ENCODE data around the gene SMIM41. TPM values are rescaled to one million over a fixed set of nuclear protein-coding genes. Genes with fewer than 3 reads are reported as not detected.

SMIM41 gene
- 2.0 and 7.5 TPM in 2 replicates for total RNA-seq

DNA sequence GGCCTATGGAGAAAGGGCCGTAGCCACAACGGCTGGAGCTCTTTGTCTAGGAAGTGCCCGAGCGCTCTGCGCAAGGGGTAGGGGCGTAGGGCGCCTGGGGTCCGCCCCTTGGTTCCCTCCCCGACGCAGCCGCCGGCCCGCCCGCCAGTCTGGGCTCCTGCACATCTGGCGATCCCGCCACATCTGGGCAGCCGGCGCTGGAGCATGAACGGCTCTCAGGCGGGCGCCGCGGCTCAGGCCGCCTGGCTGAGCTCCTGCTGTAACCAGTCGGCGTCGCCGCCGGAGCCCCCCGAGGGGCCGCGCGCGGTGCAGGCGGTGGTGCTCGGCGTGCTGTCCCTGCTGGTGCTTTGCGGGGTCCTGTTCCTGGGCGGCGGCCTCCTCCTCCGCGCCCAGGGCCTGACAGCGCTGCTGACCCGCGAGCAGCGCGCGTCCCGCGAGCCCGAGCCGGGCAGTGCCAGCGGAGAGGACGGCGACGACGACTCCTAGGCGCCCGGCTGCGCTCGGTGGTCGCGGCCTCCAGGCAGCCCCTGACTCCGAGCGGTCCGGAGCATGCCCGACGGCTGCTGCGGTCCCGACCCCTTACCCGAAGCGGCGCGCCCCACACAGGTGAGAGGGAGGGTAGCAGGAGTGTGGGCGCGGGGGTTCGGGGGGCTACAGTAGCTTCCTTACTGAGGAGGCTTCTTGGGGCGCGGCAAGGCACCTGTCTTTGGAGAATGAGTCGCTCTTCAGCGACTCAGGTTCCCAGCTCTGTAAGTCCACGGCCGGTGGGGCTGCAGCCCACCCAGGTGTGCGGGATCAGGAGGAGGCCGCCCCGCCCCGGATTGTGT is at the start of gene SMIM41:
Gene SMIM41, plus strand, starts transcription at position 129 of the 827 bp plus-strand sequence. Its CDS starts 76 bp downstream, at position 205.

GRCh38 chr12:52050758-52051541 is 28.6 kb upstream of the SMIM41 start, which contains the start of gene NR4A1:
Gene NR4A1 (plus strand): TSS chr12:52051442. CDS start chr12:52054329, 2,887 bp downstream.

GRCh38 chr12:52069327-52070184 is 9.9 kb upstream of the SMIM41 start, which contains the start of gene ATG101:
Gene ATG101 (plus strand): TSS chr12:52069978. CDS start chr12:52073651, 3,673 bp downstream.

Other genes starting within 250 kb of the SMIM41 start
- 0.09 and 0.16 TPM in 2 replicates for gene FIGNL2, start 231.0 kb upstream of the SMIM41 start, total RNA-seq
- 0.09 and 0.16 TPM in 2 replicates for gene ANKRD33, start 191.6 kb upstream of the SMIM41 start, total RNA-seq
- gene ACVRL1, start 172.2 kb upstream of the SMIM41 start, total RNA-seq = 50.6 and 70.5 TPM in 2 replicates
- 11.8 and 16.7 TPM in 2 replicates for gene ACVR1B, start 128.0 kb upstream of the SMIM41 start, total RNA-seq
- 19.2 and 20.3 TPM in 2 replicates for gene TAMALIN, start 72.8 kb upstream of the SMIM41 start, total RNA-seq
- gene NR4A1, start 28.3 kb upstream of the SMIM41 start, total RNA-seq = 1.6 TPM in 2 replicates
- gene ATG101, start 9.7 kb upstream of the SMIM41 start, total RNA-seq = 73.6 and 95.7 TPM in 2 replicates
- gene KRT80, start 112.3 kb downstream of the SMIM41 start, total RNA-seq = under 0.01 TPM in 2 replicates
- gene KRT7, start 153.5 kb downstream of the SMIM41 start, total RNA-seq = 2.7 and 4.7 TPM in 2 replicates
- not detected in 2 replicates for gene KRT86, start 194.9 kb downstream of the SMIM41 start, total RNA-seq
- under 0.01 TPM in 1 of 2 replicates, not detected in the other for gene KRT81, start 211.8 kb downstream of the SMIM41 start, total RNA-seq
- gene KRT83, start 241.7 kb downstream of the SMIM41 start, total RNA-seq = not detected in 2 replicates

Measured in bronchial smooth muscle cell (primary cell).